CD4-positive, alpha-beta T cell treated with Interleukin-15 for 1 hour (primary cell): Measurements from ENCODE around the gene GDF10.

ENCODE experiments used
- DNase-seq: peaks from one replicate; pipeline ENCODE4 v3.0.0-alpha.2; 2020

Gene GDF10

DNA sequence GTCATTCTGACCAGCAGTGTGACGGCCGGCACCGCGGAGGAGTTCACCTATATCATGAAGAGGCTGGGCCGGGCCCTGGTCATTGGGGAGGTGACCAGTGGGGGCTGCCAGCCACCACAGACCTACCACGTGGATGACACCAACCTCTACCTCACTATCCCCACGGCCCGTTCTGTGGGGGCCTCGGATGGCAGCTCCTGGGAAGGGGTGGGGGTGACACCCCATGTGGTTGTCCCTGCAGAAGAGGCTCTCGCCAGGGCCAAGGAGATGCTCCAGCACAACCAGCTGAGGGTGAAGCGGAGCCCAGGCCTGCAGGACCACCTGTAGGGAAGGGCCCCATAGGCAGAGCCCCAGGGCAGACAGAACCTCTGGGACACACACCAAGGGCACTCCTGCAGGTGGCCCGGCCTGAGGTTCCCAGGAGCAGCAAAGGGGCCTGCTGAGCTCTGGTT, 57.2 kb downstream of the GDF10 start:
- DNase-seq, result no peak

DNA sequence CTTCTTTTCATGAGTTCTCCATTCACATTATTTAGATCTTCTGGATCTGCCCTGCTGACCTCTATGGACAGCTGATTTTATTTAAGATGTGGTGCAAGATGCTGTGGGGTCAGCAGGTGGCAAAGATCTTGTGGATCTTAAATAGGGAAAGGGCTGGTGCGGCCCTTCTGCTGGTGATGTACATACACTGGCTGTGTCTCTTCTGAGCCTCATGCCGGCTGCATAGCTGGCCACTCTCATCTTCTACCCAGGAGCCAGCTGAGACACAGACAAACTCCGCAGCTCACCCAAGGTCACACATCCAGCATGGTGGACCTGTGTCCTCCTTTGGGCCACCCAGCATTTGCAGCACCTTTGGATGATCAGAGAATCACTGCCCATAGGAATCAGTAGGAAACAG, 57.9 kb downstream of the GDF10 start:
- DNase-seq, result no peak

DNA sequence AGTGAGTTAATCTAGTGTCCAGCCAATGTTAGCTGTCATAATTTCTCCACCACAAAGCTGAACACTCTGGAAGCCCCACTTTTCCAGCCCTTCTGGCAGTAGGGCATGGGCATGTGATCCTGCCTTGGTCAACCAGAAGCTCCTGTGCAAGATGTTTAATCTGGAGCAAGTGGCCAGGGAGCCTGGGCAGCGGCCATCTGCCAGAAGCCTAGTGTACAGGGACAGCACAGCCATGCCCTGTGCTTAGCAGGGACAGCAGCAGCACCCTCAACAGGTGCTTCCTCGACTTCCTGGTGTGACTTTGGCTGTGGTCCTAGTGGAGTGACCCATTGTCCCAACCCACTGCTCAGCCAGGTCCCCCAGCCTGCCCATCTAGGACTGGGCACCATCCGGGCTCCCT, 58.5 kb downstream of the GDF10 start:
- no peak for DNase-seq

DNA sequence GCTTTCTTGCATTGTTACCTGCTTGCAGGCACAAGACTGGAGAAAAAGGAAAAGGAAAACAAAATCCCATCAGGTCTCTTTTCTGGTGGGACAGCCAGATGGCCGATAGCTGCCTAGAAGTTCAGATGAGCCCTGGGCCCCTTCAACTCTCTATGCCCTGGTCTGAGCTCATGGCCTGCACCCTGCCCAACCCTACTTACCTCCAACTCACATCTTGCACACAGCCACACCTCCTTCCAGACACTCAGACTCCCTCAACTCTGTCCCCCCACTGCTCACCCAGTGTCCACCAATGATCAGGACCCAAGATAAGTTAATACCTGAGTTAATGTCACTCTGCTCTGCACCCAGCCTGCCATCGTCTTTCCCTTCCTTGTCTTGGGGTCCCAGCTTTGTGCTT, 59.1 kb downstream of the GDF10 start:
- DNase-seq, result no peak

DNA sequence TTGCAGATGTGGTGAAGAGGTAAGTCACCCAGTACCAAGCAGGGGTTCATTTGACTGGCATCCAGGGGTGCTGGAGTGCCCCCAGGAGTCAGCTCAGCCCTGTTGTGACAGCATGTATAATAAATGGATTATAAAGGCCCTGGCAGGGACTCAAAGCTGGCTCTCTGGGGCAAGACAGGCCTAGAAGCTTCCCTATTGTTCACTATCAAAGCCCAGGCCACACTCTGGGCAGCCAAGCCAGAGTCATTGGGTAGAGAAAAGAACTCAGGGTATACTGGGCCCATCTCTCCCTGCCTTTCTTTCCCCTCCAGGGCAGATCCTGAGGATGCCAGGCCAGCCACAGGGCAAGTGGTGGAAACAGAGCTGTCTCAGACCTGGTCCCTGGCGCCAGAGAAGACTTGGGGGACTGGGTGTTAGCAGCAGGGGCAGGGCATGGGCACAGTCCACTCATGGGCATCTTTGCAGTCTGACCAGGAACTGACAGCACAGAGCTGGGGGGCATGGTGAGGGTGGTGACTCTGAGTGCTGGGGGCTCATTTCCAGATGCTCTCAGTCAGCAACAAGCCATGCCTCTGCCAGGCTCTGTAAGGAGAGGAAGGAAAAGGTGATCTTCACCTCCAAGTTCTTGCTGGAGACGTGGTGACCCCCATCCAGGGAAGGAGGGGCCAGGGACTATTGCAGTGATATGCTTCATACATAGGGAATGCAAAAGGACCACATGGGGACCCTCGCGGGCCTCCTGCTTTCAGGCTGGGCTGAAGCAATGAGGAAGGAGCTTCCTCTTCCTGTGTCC, 59.8 kb downstream of the GDF10 start:
- no peak for DNase-seq

DNA sequence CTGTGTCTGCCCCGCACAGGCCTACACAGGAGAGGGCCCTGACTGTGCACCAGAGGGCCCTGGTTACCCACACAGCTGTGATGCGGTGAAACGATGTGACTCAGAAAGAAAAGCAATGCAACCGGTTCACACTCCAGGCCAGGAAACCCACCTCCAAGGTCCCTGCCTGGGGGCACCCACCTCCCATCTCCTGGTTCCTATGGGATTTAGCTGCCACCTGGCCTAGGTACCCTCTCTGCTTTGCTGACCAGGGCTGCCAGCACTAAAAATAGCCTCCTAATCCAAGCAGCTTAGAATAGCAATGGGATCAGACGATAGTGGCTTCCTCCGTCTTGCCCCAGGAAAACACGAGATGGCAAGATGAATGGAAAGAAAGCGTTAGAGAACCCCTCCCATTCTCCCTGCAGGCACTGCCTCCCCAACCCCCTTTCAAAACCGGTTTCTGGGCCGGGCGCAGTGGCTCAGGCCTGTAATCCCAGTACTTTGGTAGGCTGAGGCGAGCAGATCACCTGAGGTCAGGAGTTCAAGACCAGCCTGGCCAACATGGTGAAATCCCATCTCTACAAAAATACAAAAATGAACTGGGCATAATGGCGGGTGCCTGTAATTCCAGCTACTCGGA, 60.5 kb downstream of the GDF10 start:
- no peak for DNase-seq

DNA sequence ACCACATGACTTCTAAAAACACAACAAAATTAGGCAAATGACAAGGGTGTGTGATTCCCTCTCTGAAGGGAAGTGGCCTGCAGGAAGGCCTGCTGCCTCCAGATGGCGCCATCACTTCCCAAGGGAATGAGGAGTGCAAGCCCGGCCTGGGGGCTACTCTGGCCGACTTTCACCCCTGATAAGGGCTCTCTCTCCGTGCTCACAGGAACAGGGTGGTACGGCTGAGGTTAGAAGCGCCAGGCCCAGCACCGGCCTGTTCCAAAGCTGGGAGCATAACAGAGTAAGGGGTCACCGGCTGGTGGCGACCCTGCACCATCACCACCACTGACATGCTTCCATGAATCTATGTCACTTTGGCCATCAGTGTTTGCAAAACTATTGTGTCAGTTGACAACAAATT, 61.3 kb downstream of the GDF10 start:
- DNase-seq, result no peak

DNA sequence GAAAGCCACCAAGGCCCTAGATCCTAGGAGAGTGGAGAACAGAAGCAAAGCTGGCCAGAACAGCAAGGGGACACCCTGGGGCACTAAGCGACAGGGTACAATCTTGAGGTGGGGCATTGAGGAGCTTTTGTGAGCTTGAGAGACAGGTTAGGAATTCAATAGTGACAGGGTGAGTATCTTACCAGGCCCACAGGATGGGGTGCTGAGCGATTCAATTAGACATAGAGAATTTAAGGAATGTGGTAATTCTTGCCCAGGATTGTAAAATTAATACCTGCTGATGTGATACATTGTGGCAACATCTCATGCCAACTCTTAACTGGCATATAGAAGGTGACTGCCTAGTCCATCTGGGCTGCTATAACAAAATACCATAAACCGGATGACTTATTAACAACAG, 62.2 kb downstream of the GDF10 start:
- no peak for DNase-seq
